ENCODE results near the gene GDPD4.

Gene GDPD4

GRCh38 chr11:77211040-77211451, 90.4 kb downstream of the GDPD4 start:
- peak; percentile 18 for DNase-seq (ENCODE audit: low spot score)
- no peak for TF ChIP-seq CTCF (IDR thresholded peaks at IDR 0.05; ENCODE audit: borderline replicate concordance, control extremely low read depth, extremely low read depth, insufficient read depth, missing control alignments)
- in situ Hi-C loops (cut with MboI; ENCODE audit: low sequenced_read_pairs, unreplicated experiment): no loop called here

GRCh38 chr11:77209663-77210062, 91.8 kb downstream of the GDPD4 start:
- DNase-seq (ENCODE audit: low spot score): no peak
- TF ChIP-seq CTCF (IDR thresholded peaks at IDR 0.05; ENCODE audit: borderline replicate concordance, control extremely low read depth, extremely low read depth, insufficient read depth, missing control alignments): no peak
- in situ Hi-C loops (cut with MboI; ENCODE audit: low sequenced_read_pairs, unreplicated experiment): no loop called here

GRCh38 chr11:77208535-77208934, 93.0 kb downstream of the GDPD4 start:
- in situ Hi-C loops (cut with MboI; ENCODE audit: low sequenced_read_pairs, unreplicated experiment): no loop called here
- no peak for DNase-seq (ENCODE audit: low spot score)
- no peak for TF ChIP-seq CTCF (IDR thresholded peaks at IDR 0.05; ENCODE audit: borderline replicate concordance, control extremely low read depth, extremely low read depth, insufficient read depth, missing control alignments)

GRCh38 chr11:77207618-77208313, 93.7 kb downstream of the GDPD4 start:
- no peak for TF ChIP-seq CTCF (IDR thresholded peaks at IDR 0.05; ENCODE audit: borderline replicate concordance, control extremely low read depth, extremely low read depth, insufficient read depth, missing control alignments)
- in situ Hi-C loops (cut with MboI; ENCODE audit: low sequenced_read_pairs, unreplicated experiment): no loop called here
- no peak for DNase-seq (ENCODE audit: low spot score)

- TF ChIP-seq CTCF (IDR thresholded peaks at IDR 0.05; ENCODE audit: borderline replicate concordance, control extremely low read depth, extremely low read depth, insufficient read depth, missing control alignments): no peak
- no peak for DNase-seq (ENCODE audit: low spot score)
- in situ Hi-C loops (cut with MboI; ENCODE audit: low sequenced_read_pairs, unreplicated experiment): no loop called here
Observed at GRCh38 chr11:77207019-77207485, 94.4 kb downstream of the GDPD4 start.

GRCh38 chr11:77206264-77207018, 95.0 kb downstream of the GDPD4 start:
- DNase-seq (ENCODE audit: low spot score): no peak
- in situ Hi-C loops (cut with MboI; ENCODE audit: low sequenced_read_pairs, unreplicated experiment): no loop called here
- no peak for TF ChIP-seq CTCF (IDR thresholded peaks at IDR 0.05; ENCODE audit: borderline replicate concordance, control extremely low read depth, extremely low read depth, insufficient read depth, missing control alignments)
